SK-N-DZ (cell line): ENCODE results near the gene ASAP2.
"Not testable (repeated sequence)": the region's sequence is repeated elsewhere in the genome, so short reads cannot be mapped to it uniquely, and the experiment has no call there.

Experiments
- DNase-seq: peaks from one replicate; pipeline ENCODE4 v3.0.0-alpha.2; 2015; ENCODE audit warnings: low spot score

The ASAP2 gene

GRCh38 chr2:9251154-9252001 is 44.8 kb downstream of the ASAP2 start:
- no peak for DNase-seq

- DNase-seq = no peak
These were observed 45.4 kb downstream of the ASAP2 start for GRCh38 chr2:9252002-9252357.

DNA sequence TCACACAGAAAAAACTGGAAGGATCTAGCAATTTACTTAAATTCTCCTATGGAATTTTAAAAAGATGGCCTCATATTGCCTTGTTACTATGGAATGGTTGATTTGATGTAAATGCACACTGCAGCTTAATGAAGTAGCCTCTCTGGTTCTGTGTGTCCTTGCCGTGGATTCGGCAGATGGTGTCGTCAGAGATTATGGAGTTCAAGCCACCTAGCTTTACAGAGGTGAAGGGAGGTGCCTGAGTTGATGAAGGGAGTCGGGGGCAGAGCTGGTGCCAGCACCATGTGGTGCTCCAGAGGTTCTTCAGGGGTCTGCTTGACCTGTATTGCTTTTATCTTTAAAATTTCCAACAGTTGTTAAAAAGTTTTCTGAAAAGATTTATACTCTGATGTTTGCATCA is 48.8 kb downstream of the ASAP2 start:
- DNase-seq = no peak

DNA sequence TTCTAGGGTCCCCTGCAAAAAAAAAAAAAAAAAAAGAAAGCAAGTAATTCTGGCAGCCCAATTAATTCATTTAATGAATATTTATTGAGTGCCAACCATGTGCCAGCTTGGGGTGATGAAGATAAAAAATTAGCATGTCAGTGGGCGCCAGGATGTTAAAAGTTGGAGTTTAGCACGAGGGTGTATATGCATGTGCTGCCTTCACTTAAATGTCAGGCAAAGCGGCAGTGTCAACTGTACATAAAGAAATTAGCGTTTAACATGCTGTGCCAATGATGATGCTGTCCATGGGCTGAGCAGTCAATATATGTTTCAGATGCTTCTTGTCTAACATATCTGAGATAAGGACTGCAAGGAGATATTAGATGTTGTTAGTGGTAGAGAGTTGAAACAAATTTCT is 49.5 kb downstream of the ASAP2 start:
- DNase-seq = no peak

GRCh38 chr2:9256570-9257043 is 50.0 kb downstream of the ASAP2 start:
- no peak for DNase-seq

- DNase-seq = no peak
These were observed 51.9 kb downstream of the ASAP2 start for GRCh38 chr2:9258501-9258900.

DNA sequence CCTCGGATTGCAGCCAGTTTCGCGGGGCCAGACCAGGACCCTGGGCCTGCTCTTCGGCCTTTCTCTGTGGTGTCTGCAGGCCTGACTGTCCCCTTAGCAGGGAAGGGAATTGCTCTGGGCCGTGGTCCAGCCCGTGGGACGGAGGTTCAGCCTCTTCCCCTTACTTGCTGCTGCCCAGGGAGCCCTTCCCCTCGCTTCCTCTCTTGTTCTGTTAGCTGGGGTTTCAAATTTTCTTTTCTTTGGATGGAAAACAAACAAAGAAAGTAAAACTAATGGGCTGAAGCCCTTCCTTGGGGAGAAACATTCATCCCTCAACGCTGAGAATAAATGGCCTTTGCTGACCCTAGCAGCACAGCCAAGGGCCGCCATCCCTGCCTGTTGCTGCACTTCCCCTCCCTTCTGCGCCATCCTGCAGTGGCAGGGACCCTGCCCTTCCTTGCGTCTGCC is 52.4 kb downstream of the ASAP2 start:
- no peak for DNase-seq

DNA sequence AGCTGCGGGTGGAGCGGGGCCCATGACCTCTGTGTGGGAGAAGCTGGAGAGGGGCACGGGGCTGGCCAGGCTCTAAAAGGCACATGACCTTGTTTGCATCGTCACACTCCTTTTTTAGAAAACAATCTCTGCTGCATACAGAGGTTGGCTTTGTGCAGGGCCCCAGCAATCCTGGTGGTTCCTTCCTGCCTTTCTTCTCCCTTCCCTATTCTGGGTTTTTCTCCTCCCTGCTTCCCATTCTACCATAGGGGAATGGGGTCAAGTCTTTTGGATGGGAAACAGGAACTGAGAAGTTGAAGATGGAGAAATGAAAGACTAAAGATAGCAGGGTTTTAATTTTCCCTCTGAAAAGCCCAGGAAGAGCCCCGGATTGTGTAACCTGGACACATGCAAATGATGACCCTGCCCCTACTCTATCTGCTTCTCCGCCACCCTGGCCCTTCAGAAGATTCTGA is 53.9 kb downstream of the ASAP2 start:
- DNase-seq = no peak

- no peak for DNase-seq
These were observed 54.7 kb downstream of the ASAP2 start for GRCh38 chr2:9261231-9261883.

DNA sequence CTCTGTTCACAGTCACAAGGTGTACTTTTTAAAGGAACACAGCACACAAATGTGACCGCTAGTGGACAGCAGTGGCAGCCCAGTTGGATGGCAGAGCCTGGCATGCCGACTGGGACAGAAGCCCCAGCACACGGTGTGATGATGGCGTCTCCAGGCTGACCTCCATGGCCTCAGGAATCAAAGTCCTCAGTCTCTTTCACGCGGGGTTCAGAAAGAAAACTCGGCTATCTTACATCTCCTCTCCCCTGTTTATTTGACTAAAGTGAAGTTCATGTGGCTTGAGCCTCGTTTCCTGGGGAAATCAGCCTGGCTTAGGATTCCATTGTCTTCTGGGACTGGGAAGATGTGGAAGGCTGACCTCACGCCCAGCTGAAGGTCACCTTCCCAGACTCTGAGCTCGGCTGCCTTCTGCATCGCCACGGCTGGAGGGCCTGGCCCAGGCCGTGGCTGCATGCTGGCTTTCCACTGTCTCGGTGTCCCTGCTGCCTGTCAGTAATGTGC is 56.1 kb downstream of the ASAP2 start:
- no peak for DNase-seq

GRCh38 chr2:9263428-9263827 is 56.8 kb downstream of the ASAP2 start:
- no peak for DNase-seq

DNA sequence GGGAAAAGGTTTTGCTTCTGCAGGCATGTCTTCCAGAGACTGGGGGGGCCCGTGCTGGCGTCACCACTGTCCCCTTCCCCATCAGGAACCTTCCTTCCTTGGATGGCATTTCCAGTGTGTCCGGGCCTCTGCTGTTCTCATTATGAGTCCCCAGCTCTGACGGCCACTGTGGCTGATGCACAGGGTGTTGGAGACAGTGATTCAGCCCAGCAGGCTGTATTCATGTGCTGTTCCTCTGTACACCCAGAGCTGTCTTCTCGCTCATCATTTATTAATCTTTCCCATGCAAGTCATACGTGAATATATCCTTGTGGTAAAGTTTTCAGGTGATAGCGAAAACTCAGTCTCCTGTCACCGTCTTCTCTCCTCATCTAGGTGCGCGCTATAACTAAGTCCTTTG is 57.7 kb downstream of the ASAP2 start:
- DNase-seq = no peak

GRCh38 chr2:9266711-9267110 is 60.1 kb downstream of the ASAP2 start:
- no peak for DNase-seq

DNA sequence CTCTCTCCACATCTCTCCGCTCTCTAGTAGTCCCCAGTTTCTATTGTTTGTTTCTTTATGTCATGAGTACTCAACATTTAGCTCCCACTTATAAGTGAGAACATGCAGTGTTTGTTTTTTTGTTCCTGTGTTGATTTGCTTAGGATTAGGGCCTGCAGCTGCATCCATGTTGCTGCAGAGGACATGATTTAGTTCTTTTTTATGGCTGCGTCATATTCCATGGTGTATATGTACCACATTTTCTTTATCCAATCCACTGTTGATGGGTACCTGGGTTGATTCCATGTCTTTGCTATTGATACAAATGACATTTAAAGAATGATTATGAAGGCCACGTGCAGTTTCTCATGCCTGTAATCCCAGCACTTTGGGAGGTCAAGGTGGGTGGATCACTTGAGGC is 60.7 kb downstream of the ASAP2 start:
- not testable (repeated sequence) for DNase-seq

- no peak for DNase-seq
These were observed 61.9 kb downstream of the ASAP2 start for GRCh38 chr2:9268301-9269080.

DNA sequence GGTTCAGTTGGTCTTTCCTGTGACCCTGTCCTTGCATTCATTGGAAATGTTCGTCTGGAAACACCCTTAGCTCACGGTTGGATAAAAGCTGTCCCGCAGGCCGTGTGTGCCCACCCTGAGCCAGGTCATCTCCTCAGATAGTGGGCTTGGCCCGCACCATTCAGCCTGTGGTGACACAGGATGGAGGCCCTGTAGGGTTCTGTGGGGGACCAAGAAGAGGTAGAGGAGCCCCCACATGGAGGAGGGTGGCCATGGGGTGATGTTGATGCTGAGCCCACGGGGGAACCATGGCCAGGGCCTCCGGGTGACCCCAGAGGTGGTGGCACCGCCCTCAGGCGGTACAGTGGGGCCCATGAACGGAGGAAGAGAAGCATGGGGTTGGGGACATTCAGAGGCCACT is 62.7 kb downstream of the ASAP2 start:
- no peak for DNase-seq

DNA sequence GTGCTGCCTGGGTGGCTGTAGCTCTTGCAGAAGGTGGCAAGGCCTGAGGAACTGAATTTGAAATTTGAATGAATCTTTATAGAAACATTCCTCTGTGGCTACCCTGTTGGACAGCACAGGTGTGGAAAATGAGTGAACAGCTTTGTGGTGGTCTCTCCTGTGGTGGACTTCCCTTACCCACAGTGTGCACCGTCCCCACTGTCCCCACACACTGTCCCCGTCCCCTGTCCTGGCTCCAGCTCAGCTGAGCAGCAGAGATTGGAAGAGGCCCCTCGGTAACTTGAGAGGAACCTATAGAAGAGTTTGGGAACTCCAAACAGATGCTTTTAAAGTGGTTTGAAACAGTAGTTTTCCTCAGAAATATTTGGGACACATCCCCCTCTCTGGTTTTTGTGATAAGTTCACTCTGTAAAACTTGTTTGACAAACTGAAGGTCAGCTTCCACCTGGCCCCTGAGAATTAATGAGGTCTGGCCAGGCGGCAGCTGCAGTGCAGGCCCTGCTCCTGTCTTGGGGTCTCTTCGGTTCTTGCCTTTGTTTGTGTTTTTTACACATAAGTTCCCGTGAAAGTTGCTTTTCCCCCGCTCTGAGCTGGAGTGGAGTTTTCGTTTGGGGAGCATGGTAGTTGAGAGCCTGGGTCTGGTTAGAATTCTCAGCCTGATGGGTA is 63.2 kb downstream of the ASAP2 start:
- DNase-seq = no peak

GRCh38 chr2:9271091-9271490 is 64.5 kb downstream of the ASAP2 start:
- DNase-seq = no peak

GRCh38 chr2:9271691-9272090 is 65.1 kb downstream of the ASAP2 start:
- no peak for DNase-seq

DNA sequence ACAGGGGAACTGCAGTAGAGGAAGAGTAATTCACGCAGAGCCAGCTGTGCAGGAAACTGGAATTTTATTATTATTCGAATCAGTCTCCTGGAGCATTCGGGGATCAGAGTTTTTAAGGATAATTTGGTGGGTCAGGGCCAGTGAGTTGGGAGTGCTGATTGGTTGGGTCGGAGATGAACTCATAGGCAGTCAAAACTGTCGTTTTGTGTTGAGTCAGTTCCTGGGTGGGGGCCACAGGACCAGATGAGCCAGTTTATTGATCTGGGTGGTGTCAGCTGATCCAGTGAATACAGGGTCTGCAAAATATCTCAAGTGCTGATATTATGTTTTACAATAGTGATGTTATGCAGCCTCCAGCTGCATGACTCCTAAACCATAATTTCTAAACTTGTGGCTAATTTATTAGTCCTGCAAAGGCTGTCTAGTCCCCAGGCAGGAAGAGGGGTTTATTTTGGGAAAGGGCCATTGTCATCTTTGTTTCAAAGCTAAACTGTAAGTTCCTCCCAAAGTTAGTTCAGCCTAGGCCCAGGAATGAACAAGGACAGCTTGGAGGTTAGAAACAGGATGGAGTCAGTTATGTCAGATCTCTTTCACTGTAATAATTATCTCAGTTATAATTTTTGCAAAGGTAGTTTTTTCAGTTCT is 67.0 kb downstream of the ASAP2 start:
- no peak for DNase-seq
